ENCODE data around the gene GPR108.
"Not testable (repeated sequence)": the region's sequence is repeated elsewhere in the genome, so short reads cannot be mapped to it uniquely, and the experiment has no call there.

GPR108 gene

GRCh38 chr19:6718741-6719539, 18.4 kb downstream of the GPR108 start:
- no peak for DNase-seq

GRCh38 chr19:6718111-6718740, 19.2 kb downstream of the GPR108 start:
- no peak for DNase-seq

- no peak for DNase-seq
Measured at GRCh38 chr19:6717441-6717971, 19.9 kb downstream of the GPR108 start.

- DNase-seq: no peak
Measured at GRCh38 chr19:6717036-6717435, 20.3 kb downstream of the GPR108 start.

GRCh38 chr19:6716610-6716970, 20.8 kb downstream of the GPR108 start:
- DNase-seq: no peak

- DNase-seq: no peak
Measured at GRCh38 chr19:6714749-6715555, 22.4 kb downstream of the GPR108 start.

GRCh38 chr19:6713773-6714692, 23.3 kb downstream of the GPR108 start:
- DNase-seq: no peak

GRCh38 chr19:6712692-6713670, 24.4 kb downstream of the GPR108 start:
- no peak for DNase-seq

GRCh38 chr19:6712231-6712630, 25.1 kb downstream of the GPR108 start:
- no peak for DNase-seq

- no peak for DNase-seq
Measured at GRCh38 chr19:6711605-6712004, 25.8 kb downstream of the GPR108 start.

- no peak for DNase-seq
Measured at GRCh38 chr19:6711078-6711361, 26.4 kb downstream of the GPR108 start.

GRCh38 chr19:6710273-6711077, 26.9 kb downstream of the GPR108 start:
- DNase-seq: no peak

GRCh38 chr19:6709549-6709948, 27.8 kb downstream of the GPR108 start:
- no peak for DNase-seq

GRCh38 chr19:6708913-6709312, 28.5 kb downstream of the GPR108 start:
- not testable (repeated sequence) for DNase-seq

GRCh38 chr19:6708346-6708745, 29.0 kb downstream of the GPR108 start:
- no peak for DNase-seq

GRCh38 chr19:6707658-6708018, 29.7 kb downstream of the GPR108 start:
- DNase-seq: no peak

GRCh38 chr19:6707011-6707657, 30.2 kb downstream of the GPR108 start:
- DNase-seq: no peak

- DNase-seq: no peak
Measured at GRCh38 chr19:6706633-6706958, 30.8 kb downstream of the GPR108 start.

GRCh38 chr19:6705931-6706632, 31.3 kb downstream of the GPR108 start:
- no peak for DNase-seq

All from NCI-H2171 (cell line).